Stimulated activated naive CD8-positive, alpha-beta T cell treated with anti-CD3 and anti-CD28 coated beads, Interleukin-15, amount 100 ng/mL, for 72 hours (primary cell): Measurements from ENCODE around the gene MISFA.
"Not testable (repeated sequence)": the region's sequence is repeated elsewhere in the genome, so short reads cannot be mapped to it uniquely, and the experiment has no call there.

Source experiments
- ATAC-seq: fragments of 150-1000 bp; cut with Tn5 transposase; 2 replicates; pipeline ENCODE4 v1.10.0; 2021; ENCODE audit warnings: mild to moderate bottlenecking, moderate library complexity
- DNase-seq, 2 donors: peaks; one replicate each; pipeline ENCODE4 v3.0.0; 2021 to 2022
- H3K27ac Mint-ChIP-seq, 2 donors: one replicate each; pipeline ENCODE4 v1.8.0; 2022; ENCODE audit warnings: mild to moderate bottlenecking in 2 of 2, mixed read lengths in 2 of 2, moderate library complexity in 2 of 2
- H3K27me3 Mint-ChIP-seq: one replicate; pipeline ENCODE4 v1.8.0; 2022; ENCODE audit warnings: mixed read lengths
- H3K4me1 Mint-ChIP-seq: one replicate; pipeline ENCODE4 v1.8.0; 2022; ENCODE audit warnings: mild to moderate bottlenecking, mixed read lengths
- H3K4me3 Mint-ChIP-seq, 2 donors: one replicate each; pipeline ENCODE4 v1.8.0; 2022; ENCODE audit warnings: mild to moderate bottlenecking in 2 of 2, mixed read lengths in 2 of 2, moderate library complexity in 1 of 2
- H3K9me3 Mint-ChIP-seq, 2 donors: one replicate each; pipeline ENCODE4 v1.8.0; 2022; ENCODE audit warnings: mixed read lengths in 2 of 2

Gene MISFA

GRCh38 chr11:18608376-18608775 is 8.8 kb downstream of the MISFA start:
- Mint-ChIP-seq H3K4me3 (no peak overlapping the region), H3K4me1 (peaks cover 4% of the 10 kb centered on the region), H3K27ac (peak overlapping the region in 1 of 2 donors; percentile 76), H3K27me3 (no peaks in the 10 kb centered on the region), H3K9me3 (no peaks in the 10 kb centered on the region)
- DNase-seq (no peak), ATAC-seq (no peak)

- DNase-seq (no peak), ATAC-seq (no peak)
- no peak overlapping the region for H3K27ac Mint-ChIP-seq
- peaks cover 18% of the 10 kb centered on the region for H3K4me1 Mint-ChIP-seq
- no peaks in the 10 kb centered on the region for H3K9me3 Mint-ChIP-seq
- no peaks in the 10 kb centered on the region for H3K27me3 Mint-ChIP-seq
- no peak overlapping the region for H3K4me3 Mint-ChIP-seq
These were observed 11.6 kb downstream of the MISFA start for GRCh38 chr11:18611196-18611595.

DNA sequence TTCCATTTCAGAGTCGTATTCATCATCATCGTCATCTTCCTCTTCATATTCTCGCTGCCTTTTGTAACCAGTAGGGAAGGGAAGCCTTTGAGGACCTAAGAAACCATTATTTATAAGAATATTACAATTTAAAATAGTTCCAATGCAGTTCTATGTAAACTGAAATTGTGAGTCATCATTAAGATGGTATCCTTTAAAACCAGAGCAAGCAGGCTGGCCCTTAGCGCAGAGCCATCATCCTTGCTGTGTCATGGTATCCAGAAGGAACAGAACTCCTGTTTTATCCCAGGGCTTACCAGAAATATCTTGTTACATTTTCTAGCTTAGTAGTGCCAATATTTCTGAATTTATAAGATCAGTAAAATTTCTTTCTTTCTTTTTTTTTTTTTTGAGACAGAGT is 12.8 kb downstream of the MISFA start:
- H3K27me3 Mint-ChIP-seq = no peaks in the 10 kb centered on the region
- no peaks in the 10 kb centered on the region for H3K9me3 Mint-ChIP-seq
- H3K27ac Mint-ChIP-seq = no peak overlapping the region
- H3K4me1 Mint-ChIP-seq = peaks cover 30% of the 10 kb centered on the region
- ATAC-seq (no peak), DNase-seq (no peak)
- no peak overlapping the region for H3K4me3 Mint-ChIP-seq

DNA sequence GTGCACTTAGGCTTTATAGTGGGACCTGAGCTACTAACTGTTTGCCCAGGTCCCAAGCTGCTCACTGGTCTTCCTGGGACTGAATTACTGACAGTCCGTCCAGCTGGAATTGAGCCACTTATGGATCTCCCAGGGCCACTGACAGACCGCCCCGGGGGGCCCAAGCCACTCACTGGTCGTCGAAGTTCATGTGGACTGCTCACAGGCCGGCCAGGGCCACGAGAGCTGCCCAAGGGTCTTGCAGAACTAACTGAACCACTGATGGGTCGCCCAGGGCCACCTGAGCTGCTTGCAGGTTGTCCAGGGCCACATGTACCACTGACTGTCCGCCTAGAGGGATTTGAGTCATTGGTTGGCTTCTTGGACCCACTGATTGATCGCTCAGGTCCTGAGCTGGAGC is 15.1 kb downstream of the MISFA start:
- ATAC-seq = no peak
- H3K4me3 Mint-ChIP-seq = no peak overlapping the region
- DNase-seq = no peak
- no peaks in the 10 kb centered on the region for H3K9me3 Mint-ChIP-seq
- H3K27me3 Mint-ChIP-seq = no peaks in the 10 kb centered on the region
- H3K4me1 Mint-ChIP-seq = peaks cover 53% of the 10 kb centered on the region
- H3K27ac Mint-ChIP-seq = no peak overlapping the region

- DNase-seq = no peak
- peak; percentile 85 for ATAC-seq
- peaks cover 59% of the 10 kb centered on the region for H3K4me1 Mint-ChIP-seq
- no peaks in the 10 kb centered on the region for H3K27me3 Mint-ChIP-seq
- H3K4me3 Mint-ChIP-seq = peak overlapping the region; percentile 62 to 76
- no peaks in the 10 kb centered on the region for H3K9me3 Mint-ChIP-seq
- peak overlapping the region; percentile 90 to 92 for H3K27ac Mint-ChIP-seq
These were observed 16.2 kb downstream of the MISFA start for GRCh38 chr11:18615628-18616392.

DNA sequence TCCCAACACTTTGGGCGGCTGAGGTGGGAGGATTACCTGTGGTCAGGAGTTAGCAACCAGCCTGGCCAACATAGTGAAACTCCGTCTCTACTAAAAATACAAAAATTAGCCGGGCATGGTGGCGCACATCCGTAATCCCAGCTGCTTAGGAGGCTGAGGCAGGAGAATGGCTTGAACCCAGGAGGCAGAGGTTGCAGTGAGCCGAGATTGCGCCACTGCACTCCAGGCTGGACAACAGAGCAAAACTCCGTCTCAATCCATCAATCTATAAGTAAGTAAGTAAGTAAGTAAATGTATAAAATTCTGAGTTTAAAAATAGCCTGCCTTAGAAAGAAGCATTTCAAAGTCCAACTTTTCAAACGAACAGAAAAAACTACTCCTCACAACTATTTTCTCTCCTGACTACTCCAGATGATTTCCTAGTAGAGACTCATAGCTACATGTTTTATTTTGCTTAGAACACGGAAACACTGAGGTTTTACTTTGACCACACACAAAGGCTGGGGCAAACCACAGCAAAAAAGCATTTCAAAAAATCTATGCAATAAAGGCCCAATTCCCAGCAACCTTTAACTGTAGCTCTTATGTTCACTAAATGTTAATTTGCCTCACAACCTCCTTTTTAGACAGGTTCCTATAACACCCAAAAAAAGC is 18.2 kb downstream of the MISFA start:
- H3K9me3 Mint-ChIP-seq = no peaks in the 10 kb centered on the region

GRCh38 chr11:18618342-18619025 is 18.9 kb downstream of the MISFA start:
- H3K4me1 Mint-ChIP-seq = peaks cover 64% of the 10 kb centered on the region
- no peak for ATAC-seq
- peak overlapping the region; percentile 82 to 90 for H3K27ac Mint-ChIP-seq
- no peak for DNase-seq
- no peaks in the 10 kb centered on the region for H3K9me3 Mint-ChIP-seq
- H3K27me3 Mint-ChIP-seq = no peaks in the 10 kb centered on the region
- H3K4me3 Mint-ChIP-seq = peak overlapping the region; percentile 65 to 85

More for the DNA sequence above, 18.2 kb downstream of the MISFA start:
- Mint-ChIP-seq H3K4me1 (peaks cover 64% of the 10 kb centered on the region), H3K27ac (peak overlapping the region; percentile 82 to 90), H3K27me3 (no peaks in the 10 kb centered on the region), H3K4me3 (peak overlapping the region; percentile 65 to 85)
- ATAC-seq (peak; percentile 88), DNase-seq (peak; percentile 33 to 58)

GRCh38 chr11:18623707-18624106 is 24.1 kb downstream of the MISFA start:
- peaks cover 27% of the 10 kb centered on the region for H3K4me1 Mint-ChIP-seq
- ATAC-seq = no peak
- no peaks in the 10 kb centered on the region for H3K27me3 Mint-ChIP-seq
- no peak overlapping the region for H3K4me3 Mint-ChIP-seq
- DNase-seq = no peak
- no peaks in the 10 kb centered on the region for H3K9me3 Mint-ChIP-seq
- H3K27ac Mint-ChIP-seq = no peak overlapping the region

GRCh38 chr11:18624161-18624560 is 24.6 kb downstream of the MISFA start:
- H3K27ac Mint-ChIP-seq = no peak overlapping the region
- H3K4me3 Mint-ChIP-seq = no peak overlapping the region
- H3K27me3 Mint-ChIP-seq = no peaks in the 10 kb centered on the region
- H3K9me3 Mint-ChIP-seq = no peaks in the 10 kb centered on the region
- DNase-seq (no peak), ATAC-seq (no peak)
- peaks cover 22% of the 10 kb centered on the region for H3K4me1 Mint-ChIP-seq

- DNase-seq = no peak
- Mint-ChIP-seq H3K27me3 (no peaks in the 10 kb centered on the region), H3K9me3 (no peaks in the 10 kb centered on the region), H3K27ac (peak overlapping the region in 1 of 2 donors; percentile 98), H3K4me1 (peaks cover 29% of the 10 kb centered on the region), H3K4me3 (peak overlapping the region; percentile 92 to 95)
- no peak for ATAC-seq
These were observed 33.3 kb downstream of the MISFA start for GRCh38 chr11:18632841-18633240.

DNA sequence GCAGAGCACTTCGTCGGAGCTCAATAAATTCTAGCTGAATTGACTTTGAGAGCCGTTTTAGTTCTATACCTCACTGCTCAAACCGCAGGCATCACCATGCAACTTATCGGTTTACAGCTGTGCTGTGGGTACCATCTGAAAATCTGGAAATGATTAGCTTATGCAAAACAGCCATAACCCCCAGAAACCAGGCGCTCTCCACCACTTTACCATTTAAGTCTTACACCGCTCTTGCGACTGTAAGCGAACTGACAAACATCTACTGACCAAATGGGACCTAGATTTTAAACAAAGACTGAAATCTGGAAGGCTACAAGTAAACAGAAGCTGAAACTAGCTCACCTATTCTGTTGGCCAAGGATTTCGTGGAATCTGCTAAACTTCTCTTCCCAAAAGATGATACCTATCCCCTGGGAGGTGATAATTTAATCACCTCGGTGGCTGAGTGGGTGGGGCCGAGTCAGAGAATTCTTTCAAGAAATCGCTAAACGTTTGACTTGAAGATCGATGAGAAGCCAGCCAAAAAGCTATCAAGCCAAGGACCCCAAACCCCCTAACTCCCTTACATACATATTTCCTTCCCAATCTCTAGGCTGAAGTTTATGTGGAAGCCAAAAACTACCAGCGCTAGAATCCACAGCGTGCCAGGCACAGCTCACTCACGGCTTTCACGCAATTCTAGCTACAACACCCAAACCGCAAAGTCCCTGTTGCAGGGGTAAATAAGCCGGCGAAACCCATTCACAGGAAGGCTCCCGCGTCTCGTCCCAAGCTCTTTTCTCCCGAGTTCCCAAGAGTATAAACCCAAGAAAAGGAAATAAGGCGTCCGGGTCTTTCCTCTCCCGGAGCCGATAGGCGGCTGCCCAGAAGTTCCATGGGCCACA is 33.9 kb downstream of the MISFA start:
- H3K4me1 Mint-ChIP-seq = peaks cover 29% of the 10 kb centered on the region
- DNase-seq = peak; percentile 15 to 60
- ATAC-seq = peak; percentile 27
- no peaks in the 10 kb centered on the region for H3K9me3 Mint-ChIP-seq
- H3K4me3 Mint-ChIP-seq = peak overlapping the region; percentile 92 to 95
- peak overlapping the region; percentile 98 to 99 for H3K27ac Mint-ChIP-seq
- H3K27me3 Mint-ChIP-seq = no peaks in the 10 kb centered on the region

GRCh38 chr11:18634140-18635032 is 34.8 kb downstream of the MISFA start, which contains the start of gene SPTY2D1:
Gene SPTY2D1, minus strand, starts transcription at chr11:18634342. Its CDS starts 85 bp downstream, at chr11:18634257.
- ATAC-seq (peak; percentile 96), DNase-seq (peak; percentile 95 to 99)
- Mint-ChIP-seq H3K4me3 (peak within 1 kb of the TSS; percentile 92 to 95), H3K27me3 (no peaks in the 10 kb centered on the region), H3K27ac (peak within 1 kb of the TSS; percentile 98 to 99), H3K4me1 (peaks cover 29% of the 10 kb centered on the region), H3K9me3 (no peaks in the 10 kb centered on the region)

- ATAC-seq (no peak), DNase-seq (no peak)
- Mint-ChIP-seq H3K4me1 (no peaks in the 10 kb centered on the region), H3K9me3 (no peaks in the 10 kb centered on the region), H3K27ac (no peak overlapping the region), H3K4me3 (no peak overlapping the region), H3K27me3 (no peaks in the 10 kb centered on the region)
These were observed 42.1 kb downstream of the MISFA start for GRCh38 chr11:18641677-18642076.

GRCh38 chr11:18643034-18643433 is 43.4 kb downstream of the MISFA start:
- H3K4me3 Mint-ChIP-seq, DNase-seq, ATAC-seq, H3K27ac Mint-ChIP-seq, H3K4me1 Mint-ChIP-seq, H3K9me3 Mint-ChIP-seq, H3K27me3 Mint-ChIP-seq: not testable (repeated sequence)
